Liver (tissue), 9 donors: ENCODE measurements around the gene SMAD9. TPM values are rescaled to one million over a fixed set of nuclear protein-coding genes. Genes with fewer than 3 reads are reported as not detected.

Source experiments
- DNase-seq: peaks from one replicate; pipeline ENCODE4 v3.0.0-alpha.2; 2017; ENCODE audit warnings: low spot score
- H3K27ac ChIP-seq, 2 donors: one replicate each; pipeline ENCODE4 v1.7.0; 2013; ENCODE audit warnings: inconsistent platforms in 2 of 2, low read length in 2 of 2, control low read depth in 1 of 2, low read depth in 1 of 2, mild to moderate bottlenecking in 1 of 2
- H3K27me3 ChIP-seq, 4 donors: one replicate each; pipeline versions ENCODE4 v1.6.1 to v1.7.0; 2013; ENCODE audit warnings: low read length in 3 of 4, inconsistent platforms in 1 of 4, mild to moderate bottlenecking in 1 of 4, moderate library complexity in 1 of 4; ENCODE audit not compliant: control insufficient read depth in 4 of 4, insufficient read depth in 4 of 4
- H3K36me3 ChIP-seq, 4 donors: one replicate each; pipeline versions ENCODE4 v1.6.1 to v1.7.0; 2013; ENCODE audit warnings: low read length in 3 of 4, mild to moderate bottlenecking in 3 of 4, low read depth in 1 of 4, moderate library complexity in 1 of 4; ENCODE audit not compliant: control insufficient read depth in 4 of 4, insufficient read depth in 3 of 4
- H3K4me1 ChIP-seq, 4 donors: one replicate each; pipeline versions ENCODE4 v1.6.1 to v1.7.0; 2013; ENCODE audit warnings: low read length in 3 of 4, mild to moderate bottlenecking in 3 of 4, moderate library complexity in 1 of 4; ENCODE audit not compliant: control insufficient read depth in 4 of 4, insufficient read depth in 4 of 4
- H3K4me3 ChIP-seq, 3 donors: one replicate each; pipeline versions ENCODE4 v1.6.1 to v1.7.0; 2013; ENCODE audit warnings: low read length in 3 of 3, control low read depth in 1 of 3, low read depth in 1 of 3, mild to moderate bottlenecking in 1 of 3
- H3K9ac ChIP-seq, 2 donors: one replicate each; pipeline ENCODE4 v1.7.0; 2013; ENCODE audit warnings: low read length in 2 of 2, mild to moderate bottlenecking in 2 of 2, moderate library complexity in 2 of 2, control low read depth in 1 of 2, low read depth in 1 of 2
- H3K9me3 ChIP-seq, 4 donors: one replicate each; pipeline versions ENCODE4 v1.6.1 to v1.7.0; 2013; ENCODE audit warnings: low read length in 3 of 4; ENCODE audit not compliant: control insufficient read depth in 4 of 4
- EGR1 ChIP-seq, 2 donors: IDR thresholded peaks; 2 replicates each; pipeline ENCODE4 v1.6.1; 2016 to 2018; ENCODE audit warnings: antibody characterized with exemption in 2 of 2, low read depth in 2 of 2
- FOXA1 ChIP-seq: IDR thresholded peaks from 2 replicates; pipeline ENCODE4 v1.6.1; 2016; ENCODE audit warnings: antibody characterized with exemption
- FOXA2 ChIP-seq: IDR thresholded peaks from 2 replicates; pipeline ENCODE4 v1.6.1; 2016; ENCODE audit warnings: antibody characterized with exemption
- GABPA ChIP-seq, 2 donors: IDR thresholded peaks in 1 of 2; conservative IDR thresholded peaks in 1 of 2; 2 replicates each; pipeline ENCODE4 v1.6.1; 2016; ENCODE audit warnings: antibody characterized with exemption in 2 of 2, mild to moderate bottlenecking in 1 of 2, moderate library complexity in 1 of 2
- HNF4A ChIP-seq, 2 donors: conservative IDR thresholded peaks; 2 replicates each; pipeline ENCODE4 v1.6.1; 2016; ENCODE audit warnings: antibody characterized with exemption in 2 of 2, mild to moderate bottlenecking in 2 of 2
- HNF4G ChIP-seq: IDR thresholded peaks from 2 replicates; pipeline ENCODE4 v1.6.1; 2016; ENCODE audit warnings: antibody characterized with exemption
- JUND ChIP-seq, 2 donors: IDR thresholded peaks; 2 replicates each; pipeline ENCODE4 v1.6.1; 2016; ENCODE audit warnings: antibody characterized with exemption in 2 of 2
- NR2F2 ChIP-seq: IDR thresholded peaks from 2 replicates; pipeline ENCODE4 v1.6.1; 2016; ENCODE audit warnings: antibody characterized with exemption
- RAD21 ChIP-seq, 2 donors: IDR thresholded peaks; 2 replicates each; pipeline ENCODE4 v1.6.1; 2016; ENCODE audit warnings: antibody characterized with exemption in 2 of 2, mild to moderate bottlenecking in 2 of 2
- RXRA ChIP-seq, 2 donors: IDR thresholded peaks; 2 replicates each; pipeline ENCODE4 v1.6.1; 2017 to 2018; ENCODE audit warnings: antibody characterized with exemption in 2 of 2, mild to moderate bottlenecking in 1 of 2
- SP1 ChIP-seq: IDR thresholded peaks from 2 replicates; pipeline ENCODE4 v1.6.1; 2018; ENCODE audit warnings: antibody characterized with exemption, mild to moderate bottlenecking
- TAF1 ChIP-seq: conservative IDR thresholded peaks from 2 replicates; pipeline ENCODE4 v1.6.1; 2016; ENCODE audit warnings: antibody characterized with exemption, mild to moderate bottlenecking
- YY1 ChIP-seq: IDR thresholded peaks from 2 replicates; pipeline ENCODE4 v1.6.1; 2016; ENCODE audit warnings: antibody characterized with exemption, mild to moderate bottlenecking
- WGBS: extraction: QIAGEN DNeasy Blood & Tissue Kit; methylation state at CpG from one replicate; pipeline ENCODE4 v1.1.7; 2013; 5-methylcytosine and 5-hydroxymethylcytosine counted together
- polyA plus RNA-seq, 2 donors: library from polyadenylated mRNA; stranded (reverse) in 1 of 2; unstranded in 1 of 2; fragments of 200-250 nt in 1 of 2; fragments of >200 nt in 1 of 2; fragmentation: Nextera tagmentation in 1 of 2; extraction: Ambion mirVana in 1 of 2; gene quantifications; one replicate each; pipeline versions ENCODE4 v1.2.1 to v1.2.3, GENCODE V29; 2013 to 2015
- total RNA-seq, 2 donors: library from RNA; depleted of rRNA; stranded (reverse); fragments of >200 nt; gene quantifications; one replicate each; pipeline ENCODE4 v1.2.3, GENCODE V29; 2014
- TF ChIP-seq, protein P1 (sequence below): IDR thresholded peaks from 2 replicates; pipeline ENCODE4 v1.6.1; 2016; ENCODE audit warnings: antibody characterized with exemption
- TF ChIP-seq, protein P2 (sequence below): IDR thresholded peaks from 2 replicates; pipeline ENCODE4 v1.6.1; 2016; ENCODE audit warnings: antibody characterized with exemption
- TF ChIP-seq, protein P3 (sequence below): IDR thresholded peaks from 2 replicates; pipeline ENCODE4 v1.6.1; 2016; ENCODE audit warnings: antibody characterized with exemption
- TF ChIP-seq, protein P4 (sequence below): fragments of 150-350 bp; IDR thresholded peaks from 2 replicates; pipeline ENCODE4 v1.5.1; 2017; ENCODE audit warnings: improper control_type of control experiment, low read depth, low read length; ENCODE audit not compliant: missing input control
- TF ChIP-seq, protein P5 (sequence below): IDR thresholded peaks from 2 replicates; pipeline ENCODE4 v1.6.1; 2016; ENCODE audit warnings: antibody characterized with exemption, mild to moderate bottlenecking
- donor health status: healthy.
- donor health status: healthy.
- donor health status: healthy.
- donor health status: healthy.
- donor health status: healthy.

Gene SMAD9
- total and polyA plus RNA-seq, 4 donors, result 0.51 to 1.3 (median 0.95) TPM

GRCh38 chr13:36801035-36801434 lies 119.0 kb downstream of the SMAD9 start:
- no peak overlapping the region for H3K27ac ChIP-seq
- H3K36me3 ChIP-seq, result no peaks in the 10 kb centered on the region
- no peak overlapping the region for H3K9ac ChIP-seq
- no peak for DNase-seq
- H3K27me3 ChIP-seq, result no peaks in the 10 kb centered on the region
- no peak for TF ChIP-seq FOXA1
- TF ChIP-seq, protein P1, sequence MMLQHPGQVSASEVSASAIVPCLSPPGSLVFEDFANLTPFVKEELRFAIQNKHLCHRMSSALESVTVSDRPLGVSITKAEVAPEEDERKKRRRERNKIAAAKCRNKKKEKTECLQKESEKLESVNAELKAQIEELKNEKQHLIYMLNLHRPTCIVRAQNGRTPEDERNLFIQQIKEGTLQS, result no peak
- no peak for TF ChIP-seq RXRA (IDR thresholded peaks at IDR 0.05)
- TF ChIP-seq, protein P2, sequence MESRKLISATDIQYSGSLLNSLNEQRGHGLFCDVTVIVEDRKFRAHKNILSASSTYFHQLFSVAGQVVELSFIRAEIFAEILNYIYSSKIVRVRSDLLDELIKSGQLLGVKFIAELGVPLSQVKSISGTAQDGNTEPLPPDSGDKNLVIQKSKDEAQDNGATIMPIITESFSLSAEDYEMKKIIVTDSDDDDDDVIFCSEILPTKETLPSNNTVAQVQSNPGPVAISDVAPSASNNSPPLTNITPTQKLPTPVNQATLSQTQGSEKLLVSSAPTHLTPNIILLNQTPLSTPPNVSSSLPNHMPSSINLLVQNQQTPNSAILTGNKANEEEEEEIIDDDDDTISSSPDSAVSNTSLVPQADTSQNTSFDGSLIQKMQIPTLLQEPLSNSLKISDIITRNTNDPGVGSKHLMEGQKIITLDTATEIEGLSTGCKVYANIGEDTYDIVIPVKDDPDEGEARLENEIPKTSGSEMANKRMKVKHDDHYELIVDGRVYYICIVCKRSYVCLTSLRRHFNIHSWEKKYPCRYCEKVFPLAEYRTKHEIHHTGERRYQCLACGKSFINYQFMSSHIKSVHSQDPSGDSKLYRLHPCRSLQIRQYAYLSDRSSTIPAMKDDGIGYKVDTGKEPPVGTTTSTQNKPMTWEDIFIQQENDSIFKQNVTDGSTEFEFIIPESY, result no peak
- no peak for TF ChIP-seq EGR1 (IDR thresholded peaks at IDR 0.05; ENCODE audit: low read depth in 2 of 2)
- no peak for TF ChIP-seq SP1
- TF ChIP-seq NR2F2, result no peak
- TF ChIP-seq TAF1, result no peak
- no peak for TF ChIP-seq FOXA2
- no peak for TF ChIP-seq RAD21 (IDR thresholded peaks at IDR 0.05)
- TF ChIP-seq JUND (IDR thresholded peaks at IDR 0.05), result no peak
- TF ChIP-seq YY1, result no peak
- H3K4me3 ChIP-seq, result no peak overlapping the region
- no peaks in the 10 kb centered on the region for H3K9me3 ChIP-seq
- 40% methylated on average over 3 of the region's 3 CpGs for WGBS
- H3K4me1 ChIP-seq, result no peaks in the 10 kb centered on the region

DNA sequence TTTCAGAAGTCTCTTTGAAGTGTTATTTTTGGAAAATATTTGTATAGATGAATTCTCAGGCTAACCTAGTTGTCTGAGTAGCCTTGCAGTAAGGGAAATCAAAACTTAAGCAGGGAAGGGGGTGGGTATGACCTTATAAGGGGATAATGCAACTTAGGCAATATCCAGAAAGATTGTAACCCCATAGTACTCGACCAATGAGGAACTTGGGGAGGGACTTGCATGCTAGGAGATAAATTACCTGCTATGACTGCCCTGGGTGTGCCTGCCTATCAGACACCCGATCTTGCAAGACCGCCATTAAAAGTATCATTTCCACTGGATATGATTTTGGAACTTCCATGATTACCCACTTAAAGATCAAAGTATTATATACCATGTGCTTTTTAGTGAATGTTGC lies 124.0 kb downstream of the SMAD9 start:
- no peak overlapping the region for H3K9ac ChIP-seq
- DNase-seq, result no peak
- TF ChIP-seq, protein P3, sequence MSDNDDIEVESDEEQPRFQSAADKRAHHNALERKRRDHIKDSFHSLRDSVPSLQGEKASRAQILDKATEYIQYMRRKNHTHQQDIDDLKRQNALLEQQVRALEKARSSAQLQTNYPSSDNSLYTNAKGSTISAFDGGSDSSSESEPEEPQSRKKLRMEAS, result no peak
- TF ChIP-seq FOXA1, result no peak
- TF ChIP-seq FOXA2, result no peak
- TF ChIP-seq, protein P4, sequence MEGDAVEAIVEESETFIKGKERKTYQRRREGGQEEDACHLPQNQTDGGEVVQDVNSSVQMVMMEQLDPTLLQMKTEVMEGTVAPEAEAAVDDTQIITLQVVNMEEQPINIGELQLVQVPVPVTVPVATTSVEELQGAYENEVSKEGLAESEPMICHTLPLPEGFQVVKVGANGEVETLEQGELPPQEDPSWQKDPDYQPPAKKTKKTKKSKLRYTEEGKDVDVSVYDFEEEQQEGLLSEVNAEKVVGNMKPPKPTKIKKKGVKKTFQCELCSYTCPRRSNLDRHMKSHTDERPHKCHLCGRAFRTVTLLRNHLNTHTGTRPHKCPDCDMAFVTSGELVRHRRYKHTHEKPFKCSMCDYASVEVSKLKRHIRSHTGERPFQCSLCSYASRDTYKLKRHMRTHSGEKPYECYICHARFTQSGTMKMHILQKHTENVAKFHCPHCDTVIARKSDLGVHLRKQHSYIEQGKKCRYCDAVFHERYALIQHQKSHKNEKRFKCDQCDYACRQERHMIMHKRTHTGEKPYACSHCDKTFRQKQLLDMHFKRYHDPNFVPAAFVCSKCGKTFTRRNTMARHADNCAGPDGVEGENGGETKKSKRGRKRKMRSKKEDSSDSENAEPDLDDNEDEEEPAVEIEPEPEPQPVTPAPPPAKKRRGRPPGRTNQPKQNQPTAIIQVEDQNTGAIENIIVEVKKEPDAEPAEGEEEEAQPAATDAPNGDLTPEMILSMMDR, result no peak
- TF ChIP-seq, protein P1, result no peak
- no peak for TF ChIP-seq EGR1 (IDR thresholded peaks at IDR 0.05; ENCODE audit: low read depth in 2 of 2)
- no peak for TF ChIP-seq HNF4G
- no peak for TF ChIP-seq GABPA (IDR thresholded peaks at IDR 0.05 in 1 of 2, conservative IDR thresholded peaks at IDR 0.05 in 1 of 2)
- no peak for TF ChIP-seq NR2F2
- no peak for TF ChIP-seq HNF4A (conservative IDR thresholded peaks at IDR 0.05)
- no peak for TF ChIP-seq JUND (IDR thresholded peaks at IDR 0.05)
- no peak for TF ChIP-seq SP1
- TF ChIP-seq TAF1, result no peak
- TF ChIP-seq, protein P5, sequence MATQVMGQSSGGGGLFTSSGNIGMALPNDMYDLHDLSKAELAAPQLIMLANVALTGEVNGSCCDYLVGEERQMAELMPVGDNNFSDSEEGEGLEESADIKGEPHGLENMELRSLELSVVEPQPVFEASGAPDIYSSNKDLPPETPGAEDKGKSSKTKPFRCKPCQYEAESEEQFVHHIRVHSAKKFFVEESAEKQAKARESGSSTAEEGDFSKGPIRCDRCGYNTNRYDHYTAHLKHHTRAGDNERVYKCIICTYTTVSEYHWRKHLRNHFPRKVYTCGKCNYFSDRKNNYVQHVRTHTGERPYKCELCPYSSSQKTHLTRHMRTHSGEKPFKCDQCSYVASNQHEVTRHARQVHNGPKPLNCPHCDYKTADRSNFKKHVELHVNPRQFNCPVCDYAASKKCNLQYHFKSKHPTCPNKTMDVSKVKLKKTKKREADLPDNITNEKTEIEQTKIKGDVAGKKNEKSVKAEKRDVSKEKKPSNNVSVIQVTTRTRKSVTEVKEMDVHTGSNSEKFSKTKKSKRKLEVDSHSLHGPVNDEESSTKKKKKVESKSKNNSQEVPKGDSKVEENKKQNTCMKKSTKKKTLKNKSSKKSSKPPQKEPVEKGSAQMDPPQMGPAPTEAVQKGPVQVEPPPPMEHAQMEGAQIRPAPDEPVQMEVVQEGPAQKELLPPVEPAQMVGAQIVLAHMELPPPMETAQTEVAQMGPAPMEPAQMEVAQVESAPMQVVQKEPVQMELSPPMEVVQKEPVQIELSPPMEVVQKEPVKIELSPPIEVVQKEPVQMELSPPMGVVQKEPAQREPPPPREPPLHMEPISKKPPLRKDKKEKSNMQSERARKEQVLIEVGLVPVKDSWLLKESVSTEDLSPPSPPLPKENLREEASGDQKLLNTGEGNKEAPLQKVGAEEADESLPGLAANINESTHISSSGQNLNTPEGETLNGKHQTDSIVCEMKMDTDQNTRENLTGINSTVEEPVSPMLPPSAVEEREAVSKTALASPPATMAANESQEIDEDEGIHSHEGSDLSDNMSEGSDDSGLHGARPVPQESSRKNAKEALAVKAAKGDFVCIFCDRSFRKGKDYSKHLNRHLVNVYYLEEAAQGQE, result no peak
- TF ChIP-seq, protein P2, result no peak
- no peak for TF ChIP-seq YY1
- TF ChIP-seq RXRA (IDR thresholded peaks at IDR 0.05), result no peak
- no peak for TF ChIP-seq RAD21 (IDR thresholded peaks at IDR 0.05)

More for the DNA sequence above, 124.0 kb downstream of the SMAD9 start:
- H3K4me1 ChIP-seq, result no peaks in the 10 kb centered on the region
- H3K9me3 ChIP-seq, result no peaks in the 10 kb centered on the region
- 79% methylated on average over 3 of the region's 3 CpGs for WGBS
- H3K27ac ChIP-seq, result no peak overlapping the region
- H3K27me3 ChIP-seq, result peaks cover 0 to 2% (median 0%) of the 10 kb centered on the region in 4 donors
- H3K4me3 ChIP-seq, result no peak overlapping the region
- no peaks in the 10 kb centered on the region for H3K36me3 ChIP-seq
